Omental fat pad (tissue), 4 donors: Measurements from ENCODE around the gene ABLIM3. TPM values are rescaled to one million over a fixed set of nuclear protein-coding genes. Genes with fewer than 3 reads are reported as not detected.

ENCODE experiments used
- ATAC-seq: fragments of 150-250 bp; one replicate; pipeline ENCODE4 v1.9.1; 2016; ENCODE audit warnings: mild to moderate bottlenecking, moderate library complexity; ENCODE audit not compliant: low FRiP score
- DNase-seq: peaks from one replicate; pipeline ENCODE4 v3.0.0-alpha.2; 2019; ENCODE audit warnings: low spot score
- CTCF ChIP-seq, 3 donors: fragments of 450-650 bp; IDR thresholded peaks; one replicate each; pipeline ENCODE4 v1.5.1; 2016 to 2017; ENCODE audit warnings: antibody characterized with exemption in 3 of 3, mild to moderate bottlenecking in 3 of 3, moderate library complexity in 2 of 3
- total RNA-seq, 4 donors: library from RNA; depleted of rRNA; stranded (reverse); fragments of >200 nt; gene quantifications; one replicate each; pipeline ENCODE4 v1.1.0, GENCODE V29; 2016

The ABLIM3 gene
- total RNA-seq, 4 donors from 2014 or later: 47.8 to 456 (median 104) TPM

- DNase-seq (no peak), ATAC-seq (no peak)
- no peak for TF ChIP-seq CTCF (IDR thresholded peaks at IDR 0.05)
Observed at GRCh38 chr5:149297340-149298025, 156.2 kb downstream of the ABLIM3 start.

- ATAC-seq (no peak), DNase-seq (no peak)
- no peak for TF ChIP-seq CTCF (IDR thresholded peaks at IDR 0.05)
Observed at GRCh38 chr5:149298163-149298562, 156.9 kb downstream of the ABLIM3 start.

- DNase-seq: no peak
- no peak for ATAC-seq
- no peak for TF ChIP-seq CTCF (IDR thresholded peaks at IDR 0.05)
Observed at GRCh38 chr5:149298842-149299404, 157.6 kb downstream of the ABLIM3 start.

- no peak for TF ChIP-seq CTCF (IDR thresholded peaks at IDR 0.05)
- no peak for ATAC-seq
Observed at GRCh38 chr5:149299451-149300054, 158.3 kb downstream of the ABLIM3 start.

GRCh38 chr5:149300441-149300840, 159.1 kb downstream of the ABLIM3 start:
- TF ChIP-seq CTCF (IDR thresholded peaks at IDR 0.05): no peak
- no peak for ATAC-seq
- DNase-seq: no peak

More at GRCh38 chr5:149299451-149300054, 158.3 kb downstream of the ABLIM3 start:
- no peak for DNase-seq

- DNase-seq: no peak
- no peak for TF ChIP-seq CTCF (IDR thresholded peaks at IDR 0.05)
- ATAC-seq: no peak
Observed at GRCh38 chr5:149301049-149301743, 159.9 kb downstream of the ABLIM3 start.
